GM18505 (cell line): Measurements from ENCODE around the gene MTNR1A.
A peak's percentile ranks its signal among the peaks of the same experiment; 100 is the strongest.

Source experiments
- ATAC-seq: cut with Tn5 transposase; IDR thresholded peaks from one replicate; pipeline ENCODE4 v1.9.1; 2021; ENCODE audit not compliant: unreplicated experiment
- POLR2A ChIP-seq: IDR thresholded peaks from 4 replicates; pipeline ENCODE4 v1.6.1; 2011; ENCODE audit warnings: borderline replicate concordance; ENCODE audit not compliant: insufficient read depth, insufficient read length; ENCODE audit errors: extremely low read depth

The MTNR1A gene

GRCh38 chr4:186554914-186555827 lies at the start of gene MTNR1A:
MTNR1A (minus strand) TSS chr4:186555567; CDS start chr4:186555365, 202 bp downstream.
- ATAC-seq, result no peak
- TF ChIP-seq POLR2A, result no peak

- no peak for TF ChIP-seq POLR2A
- ATAC-seq, result no peak
Measured at GRCh38 chr4:186604124-186604807, 48.9 kb upstream of the MTNR1A start.

DNA sequence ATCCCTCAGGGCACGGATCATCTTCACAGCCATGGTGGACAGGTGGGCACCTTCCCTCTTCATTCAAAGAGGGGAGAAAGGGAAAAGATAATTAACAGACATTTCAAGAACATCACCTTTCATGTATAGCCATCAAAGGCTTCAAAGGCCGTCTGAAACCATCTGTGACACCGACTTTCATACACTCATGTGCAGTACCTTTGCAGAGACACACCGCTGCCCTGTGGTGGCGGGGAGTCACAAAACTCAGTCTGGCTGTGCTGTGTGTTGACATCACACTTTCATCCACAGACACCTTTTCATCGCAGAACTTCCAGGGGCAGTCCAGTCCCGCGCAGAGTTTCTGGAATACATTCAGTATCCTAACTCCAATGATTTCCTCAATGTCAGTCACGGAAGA lies 47.6 kb upstream of the MTNR1A start:
- ATAC-seq, result no peak
- no peak for TF ChIP-seq POLR2A

- no peak for ATAC-seq
- TF ChIP-seq POLR2A, result no peak
Measured at GRCh38 chr4:186599483-186599882, 44.1 kb upstream of the MTNR1A start.

GRCh38 chr4:186598686-186599085 lies 43.3 kb upstream of the MTNR1A start:
- no peak for TF ChIP-seq POLR2A
- ATAC-seq, result no peak

DNA sequence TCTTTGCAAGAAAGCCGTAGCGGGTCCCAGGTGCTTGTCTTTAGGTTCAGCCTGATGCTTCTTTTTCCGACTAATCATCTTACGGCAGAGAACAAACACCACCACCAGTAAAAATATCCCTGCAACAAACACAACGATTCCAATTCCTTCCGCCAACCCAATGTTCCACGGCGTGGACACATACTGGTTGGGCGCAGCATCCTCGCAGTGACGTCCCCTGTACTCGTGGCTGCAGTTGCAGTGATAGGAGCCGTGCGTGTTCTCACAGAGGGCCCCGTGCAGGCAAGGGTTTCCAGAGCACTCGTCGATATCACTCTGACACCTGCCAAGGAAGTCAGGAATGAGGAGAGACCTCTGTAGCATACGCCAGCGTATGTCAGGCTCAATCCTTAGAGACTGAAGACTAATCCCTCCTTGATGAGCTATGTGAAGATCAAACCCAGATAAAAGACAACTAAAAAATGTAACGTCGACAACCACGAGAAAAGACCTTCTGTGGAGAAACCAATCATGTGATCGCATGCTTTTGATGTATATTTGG lies 41.6 kb upstream of the MTNR1A start:
- ATAC-seq, result no peak
- TF ChIP-seq POLR2A, result no peak

DNA sequence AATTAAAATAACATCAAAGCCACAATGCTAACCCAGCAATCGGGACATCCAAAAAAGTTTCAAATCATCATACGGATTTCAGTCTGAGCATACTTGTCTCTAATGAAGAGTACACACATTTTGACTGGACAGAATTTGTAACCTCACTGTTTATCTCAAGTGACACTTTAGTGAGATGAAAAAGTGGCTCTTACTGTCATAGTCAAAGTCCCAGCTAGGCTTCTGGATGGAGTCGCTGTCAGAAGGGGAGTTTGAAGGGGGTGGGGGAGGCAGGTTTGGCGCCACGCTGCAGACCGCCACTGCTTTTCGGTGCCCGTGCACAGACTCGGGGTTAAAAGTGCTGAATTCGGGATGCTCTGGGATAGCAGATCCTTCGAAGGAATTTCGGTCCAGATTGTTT lies 41.0 kb upstream of the MTNR1A start:
- TF ChIP-seq POLR2A, result no peak
- no peak for ATAC-seq

DNA sequence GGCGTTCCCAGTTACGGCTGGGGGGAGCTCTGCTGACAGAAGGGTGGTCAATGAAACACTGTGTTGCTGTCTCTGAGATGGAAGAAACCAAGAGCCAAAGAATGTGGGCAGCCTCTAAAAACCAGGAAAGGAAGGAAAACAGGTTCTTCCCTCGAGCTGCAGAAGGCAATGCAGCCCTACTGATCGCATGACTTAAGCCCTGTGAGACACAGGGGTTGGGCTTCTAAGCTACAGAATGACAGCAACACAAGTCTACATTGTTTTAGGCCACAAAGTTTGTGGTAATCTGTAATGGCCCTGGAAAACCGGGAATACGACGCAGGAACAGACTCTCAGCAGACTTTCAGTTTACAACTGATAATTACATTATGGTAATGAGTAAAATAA lies 38.2 kb upstream of the MTNR1A start:
- no peak for TF ChIP-seq POLR2A
- ATAC-seq, result no peak

GRCh38 chr4:186592966-186593586 lies 37.7 kb upstream of the MTNR1A start:
- no peak for ATAC-seq
- TF ChIP-seq POLR2A, result no peak

DNA sequence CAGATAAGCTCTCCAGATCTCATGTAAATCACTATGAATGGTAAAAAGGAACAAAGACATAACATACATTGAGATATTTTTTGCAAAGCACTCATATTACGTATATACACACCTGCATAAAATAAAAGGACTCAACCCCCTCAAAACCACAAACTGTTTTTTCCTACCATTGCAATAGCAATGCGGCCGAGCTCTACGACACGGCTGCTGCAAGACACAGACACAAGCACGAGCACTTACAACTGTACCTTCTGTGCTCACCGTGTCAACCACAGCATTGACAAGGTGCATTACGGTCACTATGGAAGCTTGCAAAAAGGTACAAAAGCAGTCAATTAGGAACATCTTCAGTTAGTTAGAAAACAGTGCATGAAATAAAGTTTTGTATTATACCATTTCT lies 37.1 kb upstream of the MTNR1A start:
- TF ChIP-seq POLR2A, result no peak
- no peak for ATAC-seq

DNA sequence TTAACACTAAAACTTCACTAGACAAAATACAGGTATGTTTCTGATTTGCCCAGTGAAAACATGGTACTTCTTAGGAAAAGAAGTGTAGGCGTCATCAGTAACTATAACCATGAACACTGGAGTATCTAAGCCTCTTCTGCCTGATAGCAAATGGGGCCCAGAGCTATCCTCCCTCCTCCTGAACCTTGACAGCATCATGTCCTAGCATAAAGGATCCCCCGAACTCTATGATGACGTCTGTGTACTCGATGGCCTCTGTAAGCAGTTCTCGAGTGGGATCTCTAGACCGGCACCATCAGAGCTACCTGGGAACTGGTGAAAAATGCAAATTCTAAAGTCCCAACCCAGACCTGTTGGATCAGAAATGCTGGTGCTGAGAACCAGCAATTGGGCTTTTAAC lies 36.3 kb upstream of the MTNR1A start:
- no peak for TF ChIP-seq POLR2A
- ATAC-seq, result no peak

- no peak for TF ChIP-seq POLR2A
- no peak for ATAC-seq
Measured at GRCh38 chr4:186588503-186588902, 33.1 kb upstream of the MTNR1A start.

GRCh38 chr4:186587416-186588018 lies 32.1 kb upstream of the MTNR1A start:
- TF ChIP-seq POLR2A, result no peak
- peak; percentile 77 for ATAC-seq

DNA sequence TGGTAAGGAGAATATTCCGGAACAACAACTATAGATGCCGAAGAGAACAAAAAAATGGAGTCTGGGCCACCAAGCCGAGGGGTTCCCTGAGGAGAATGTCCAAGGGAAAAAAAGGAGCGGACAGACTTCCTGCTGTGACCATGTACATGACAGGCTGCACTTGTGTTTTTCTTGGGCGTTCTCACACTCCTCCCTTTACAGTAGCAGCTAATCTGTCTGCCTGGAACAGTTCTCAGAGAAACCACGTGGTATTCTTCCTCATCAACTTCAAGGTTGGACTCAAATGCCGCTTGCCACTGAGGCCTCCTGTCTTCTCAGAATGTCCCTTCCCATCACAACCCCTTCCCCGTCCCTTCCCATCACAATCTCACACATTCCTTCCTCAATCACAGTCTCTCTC lies 30.8 kb upstream of the MTNR1A start:
- no peak for ATAC-seq
- no peak for TF ChIP-seq POLR2A

DNA sequence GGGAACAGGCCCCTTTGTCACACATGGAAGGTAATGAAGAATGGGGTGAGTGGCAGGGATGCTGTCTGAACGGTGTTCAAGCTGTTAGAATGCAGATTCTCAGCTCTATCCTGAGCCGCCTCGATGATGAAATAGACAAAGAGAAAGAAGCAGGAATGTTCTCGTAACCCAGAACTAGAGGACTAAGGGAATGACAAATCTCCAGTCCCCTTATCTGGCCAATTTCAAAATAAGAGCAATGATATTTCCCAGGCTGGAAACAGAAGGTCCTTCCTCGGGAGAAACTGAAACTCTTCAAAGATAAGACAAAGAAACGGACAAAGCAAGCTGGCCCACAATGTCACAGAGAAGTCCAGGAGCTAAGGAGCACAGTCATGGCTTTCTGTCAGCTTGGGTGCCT lies 29.5 kb upstream of the MTNR1A start:
- ATAC-seq, result no peak
- TF ChIP-seq POLR2A, result no peak
